Epithelial cell of proximal tubule (primary cell): ENCODE data around the gene ARHGEF4. TPM values are rescaled to one million over a fixed set of nuclear protein-coding genes. Genes with fewer than 3 reads are reported as not detected.

Experiments used
- DNase-seq: peaks from one replicate; pipeline ENCODE4 v3.0.0-alpha.2; 2011; ENCODE audit warnings: low read depth
- H3K4me3 ChIP-seq: 2 replicates; pipeline ENCODE4 v1.5.1; 2011; ENCODE audit warnings: low read depth, mild to moderate bottlenecking, low read length
- CTCF ChIP-seq: conservative IDR thresholded peaks from 2 replicates; pipeline ENCODE4 v1.5.1; 2012; ENCODE audit warnings: low read depth, mild to moderate bottlenecking, low read length
- total RNA-seq: library from RNA; depleted of rRNA; stranded (reverse); fragments of >200 nt; gene quantifications from 2 replicates; pipeline ENCODE4 v1.2.3, GENCODE V29; 2015

ARHGEF4 gene
- total RNA-seq, 1 donor from 2014 or later: 2.1 TPM

GRCh38 chr2:131085646-131086045 lies 248.9 kb downstream of the ARHGEF4 start:
- TF ChIP-seq CTCF: no peak
- no peak for DNase-seq

GRCh38 chr2:131092458-131093005 lies 255.8 kb downstream of the ARHGEF4 start:
- H3K4me3 ChIP-seq: peak overlapping the region; percentile 56
- TF ChIP-seq CTCF: no peak
- DNase-seq: no peak

More at GRCh38 chr2:131085646-131086045, 248.9 kb downstream of the ARHGEF4 start:
- no peak overlapping the region for H3K4me3 ChIP-seq

- DNase-seq: no peak
- TF ChIP-seq CTCF: no peak
- peak within 1 kb of the TSS; percentile 56 for H3K4me3 ChIP-seq
These were observed 256.4 kb downstream of the ARHGEF4 start, which contains the start of gene FAM168B for GRCh38 chr2:131093006-131093695. TSS of gene FAM168B (minus strand) at chr2:131093460. CDS start at chr2:131082646, 10,814 bp downstream.

- DNase-seq: no peak
- TF ChIP-seq CTCF: no peak
These were observed 257.2 kb downstream of the ARHGEF4 start for GRCh38 chr2:131093696-131094462.

GRCh38 chr2:131094463-131095281 lies 258.0 kb downstream of the ARHGEF4 start:
- peak overlapping the region; percentile 56 for H3K4me3 ChIP-seq
- no peak for TF ChIP-seq CTCF
- no peak for DNase-seq

More at GRCh38 chr2:131093696-131094462, 257.2 kb downstream of the ARHGEF4 start:
- H3K4me3 ChIP-seq: peak overlapping the region; percentile 56

Other genes with a start within 250 kb of the ARHGEF4 start
- not detected in 2 replicates for gene CFC1, start 237.3 kb upstream of the ARHGEF4 start, total RNA-seq
- gene POTEJ, start 225.5 kb upstream of the ARHGEF4 start, total RNA-seq: not detected in 2 replicates
- gene GPR148, start 107.8 kb upstream of the ARHGEF4 start, total RNA-seq: not detected in 2 replicates
- gene AMER3, start 81.4 kb upstream of the ARHGEF4 start, total RNA-seq: not detected in 2 replicates